OCI-LY1 (cell line): ENCODE results near the gene LIMA1.
"Not testable (repeated sequence)": the region's sequence is repeated elsewhere in the genome, so short reads cannot be mapped to it uniquely, and the experiment has no call there.

Source experiments
- H2AFZ ChIP-seq: fragments of 200-600 bp; sonication (generic), shearing (Covaris generic); 2 replicates; pipeline ENCODE4 v1.6.0; 2014; ENCODE audit warnings: antibody characterized with exemption, mild to moderate bottlenecking, low read length
- H3F3A ChIP-seq: fragments of 200-600 bp; sonication (generic), shearing (Covaris generic); 2 replicates; pipeline ENCODE4 v1.6.0; 2014; ENCODE audit warnings: mild to moderate bottlenecking, antibody characterized with exemption, low read length, moderate library complexity; ENCODE audit not compliant: insufficient read depth
- H3K27ac ChIP-seq: fragments of 200-600 bp; sonication (generic); 2 replicates; pipeline ENCODE4 v1.5.1; 2014; ENCODE audit warnings: low read length, mixed run types, mild to moderate bottlenecking, low read depth; ENCODE audit not compliant: poor library complexity, severe bottlenecking
- H3K27me3 ChIP-seq: fragments of 200-600 bp; sonication (generic); 2 replicates; pipeline ENCODE4 v1.6.0; 2014; ENCODE audit warnings: antibody characterized with exemption, mild to moderate bottlenecking, low read length, moderate library complexity; ENCODE audit not compliant: insufficient read depth
- H3K36me3 ChIP-seq: fragments of 200-600 bp; sonication (generic); 2 replicates; pipeline ENCODE4 v1.6.1; 2014; ENCODE audit warnings: mild to moderate bottlenecking, antibody characterized with exemption, low read length, moderate library complexity, mixed read lengths; ENCODE audit not compliant: insufficient read depth
- H3K4me1 ChIP-seq: fragments of 200-600 bp; sonication (generic); 2 replicates; pipeline ENCODE4 v1.5.1; 2014; ENCODE audit warnings: mild to moderate bottlenecking, low read length, moderate library complexity; ENCODE audit not compliant: insufficient read depth, severe bottlenecking
- H3K4me2 ChIP-seq: fragments of 200-600 bp; sonication (generic), shearing (Covaris generic); 2 replicates; pipeline ENCODE4 v1.6.1; 2014; ENCODE audit warnings: low read length
- H3K4me3 ChIP-seq: fragments of 200-600 bp; sonication (generic); 2 replicates; pipeline ENCODE4 v1.5.1; 2014; ENCODE audit warnings: low read length, low read depth, mild to moderate bottlenecking, mixed read lengths; ENCODE audit not compliant: poor library complexity, severe bottlenecking
- H3K79me2 ChIP-seq: fragments of 200-600 bp; shearing (Covaris generic); 2 replicates; pipeline ENCODE4 v1.6.1; 2016; ENCODE audit warnings: mixed run types, low read length, mixed read lengths; ENCODE audit not compliant: insufficient read depth
- H3K9ac ChIP-seq: fragments of 200-600 bp; sonication (generic), shearing (Covaris generic); 2 replicates; pipeline ENCODE4 v1.6.1; 2014; ENCODE audit warnings: mild to moderate bottlenecking, low read length, mixed read lengths
- H3K9me2 ChIP-seq: fragments of 200-600 bp; sonication (generic), shearing (Covaris generic); 2 replicates; pipeline ENCODE4 v1.6.1; 2014; ENCODE audit warnings: low read depth, mild to moderate bottlenecking, low read length, mixed read lengths
- H3K9me3 ChIP-seq: fragments of 200-600 bp; shearing (Covaris generic); 2 replicates; pipeline ENCODE4 v1.6.1; 2014; ENCODE audit warnings: low read length, mixed read lengths
- H4K20me1 ChIP-seq: fragments of 200-600 bp; sonication (generic), shearing (Covaris generic); 2 replicates; pipeline ENCODE4 v1.6.0; 2016; ENCODE audit warnings: mild to moderate bottlenecking, low read length; ENCODE audit not compliant: insufficient read depth
- CTCF ChIP-seq: fragments of 200-600 bp; sonication (generic), shearing (Covaris generic); IDR thresholded peaks from 2 replicates; pipeline ENCODE4 v1.5.1; 2017; ENCODE audit warnings: mild to moderate bottlenecking, antibody characterized with exemption, low read length, moderate library complexity, mixed read lengths
- EZH2 ChIP-seq: fragments of 200-600 bp; sonication (generic), shearing (Covaris generic); IDR thresholded peaks from 2 replicates; pipeline ENCODE4 v1.8.0; 2017; ENCODE audit warnings: borderline replicate concordance, mixed run types, mild to moderate bottlenecking, antibody characterized with exemption, low read length, moderate library complexity, mixed read lengths

LIMA1 gene

DNA sequence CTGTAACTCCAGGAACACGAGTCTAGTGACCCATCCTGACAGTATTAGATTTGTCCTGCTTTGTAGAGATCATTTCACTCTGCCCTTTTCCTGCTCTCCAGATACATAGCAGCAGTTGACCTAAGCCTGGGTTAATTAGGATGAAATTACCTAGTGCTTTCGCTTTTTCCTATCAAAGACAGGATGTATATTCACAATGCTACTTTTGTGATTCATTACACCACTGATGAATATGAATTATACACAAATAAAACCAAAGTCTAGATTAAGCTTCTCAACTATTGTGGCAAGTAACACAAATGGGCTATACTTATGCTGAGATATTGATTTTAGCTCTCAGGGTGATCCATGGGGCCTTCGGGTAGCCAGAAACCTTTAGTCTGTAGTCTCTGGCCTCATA lies 134.0 kb downstream of the LIMA1 start:
- Histone ChIP-seq H3K4me1 (peaks cover 5% of the 10 kb centered on the region), H3F3A (no peaks in the 10 kb centered on the region), H3K27ac (no peak overlapping the region), H3K9me2 (no peaks in the 10 kb centered on the region), H3K27me3 (no peaks in the 10 kb centered on the region), H3K9me3 (no peaks in the 10 kb centered on the region), H3K9ac (no peak overlapping the region), H3K36me3 (no peaks in the 10 kb centered on the region), H3K4me3 (no peak overlapping the region), H4K20me1 (no peaks in the 10 kb centered on the region), H3K4me2 (no peak overlapping the region), H3K79me2 (peaks cover 1% of the 10 kb centered on the region; the same call in 1 of the 2 replicates), H2AFZ (no peak overlapping the region)
- TF ChIP-seq EZH2 = no peak
- no peak for TF ChIP-seq CTCF

DNA sequence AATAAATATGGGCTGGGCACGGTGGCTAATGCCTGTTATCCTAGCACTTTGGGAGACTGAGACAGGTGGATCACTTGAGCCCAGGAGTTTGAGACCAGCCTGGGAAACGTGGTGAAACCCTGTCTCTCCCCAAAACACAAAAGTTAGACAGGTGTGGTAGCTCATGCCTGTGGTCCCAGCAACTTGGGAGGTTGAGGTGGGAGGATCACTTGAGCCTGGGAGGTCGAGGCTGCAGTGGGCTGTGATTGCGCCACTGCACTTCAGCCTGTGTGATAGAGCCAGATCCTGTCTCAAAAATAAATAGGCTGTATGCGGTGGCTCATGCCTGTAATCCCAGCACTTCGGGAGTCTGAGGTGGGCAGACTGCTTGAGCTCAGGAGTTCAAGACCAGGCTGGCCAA lies 135.3 kb downstream of the LIMA1 start:
- not testable (repeated sequence) for H3K36me3 ChIP-seq, H3K4me1 ChIP-seq, H4K20me1 ChIP-seq, H3K27ac ChIP-seq, H3K4me2 ChIP-seq, H3K9me2 ChIP-seq, H2AFZ ChIP-seq, H3K79me2 ChIP-seq, H3K27me3 ChIP-seq, H3K9me3 ChIP-seq, H3K9ac ChIP-seq, H3K4me3 ChIP-seq, H3F3A ChIP-seq

- Histone ChIP-seq H3K36me3 (peaks cover 14% of the 10 kb centered on the region; the same call in 1 of the 2 replicates), H2AFZ (no peak overlapping the region), H3K27ac (peak overlapping the region; percentile 49), H3K4me3 (no peak overlapping the region), H3K9me3 (no peaks in the 10 kb centered on the region), H4K20me1 (no peaks in the 10 kb centered on the region), H3K4me1 (peaks cover 5% of the 10 kb centered on the region), H3K4me2 (no peak overlapping the region), H3K9me2 (no peaks in the 10 kb centered on the region), H3F3A (no peaks in the 10 kb centered on the region), H3K27me3 (no peaks in the 10 kb centered on the region), H3K9ac (no peak overlapping the region), H3K79me2 (no peaks in the 10 kb centered on the region; the same call in 1 of the 2 replicates)
- TF ChIP-seq CTCF = no peak
- TF ChIP-seq EZH2 = no peak
These were observed 136.0 kb downstream of the LIMA1 start for GRCh38 chr12:50147281-50147680.

- no peaks in the 10 kb centered on the region for H3F3A ChIP-seq
- peaks cover 5% of the 10 kb centered on the region for H3K4me1 ChIP-seq
- H4K20me1 ChIP-seq = no peaks in the 10 kb centered on the region
These were observed 137.9 kb downstream of the LIMA1 start for GRCh38 chr12:50145439-50145838.

More at GRCh38 chr12:50145439-50145838, 137.9 kb downstream of the LIMA1 start:
- Histone ChIP-seq H2AFZ (no peak overlapping the region), H3K27me3 (no peaks in the 10 kb centered on the region), H3K9me2 (no peaks in the 10 kb centered on the region), H3K4me3 (no peak overlapping the region), H3K27ac (no peak overlapping the region), H3K4me2 (no peak overlapping the region), H3K9ac (no peak overlapping the region), H3K79me2 (no peaks in the 10 kb centered on the region; the same call in 1 of the 2 replicates), H3K36me3 (peaks cover 30% of the 10 kb centered on the region), H3K9me3 (no peaks in the 10 kb centered on the region)
- TF ChIP-seq EZH2 (no peak), CTCF (no peak)
